ENCODE results near the gene RIC1.

Gene RIC1

GRCh38 chr9:5586391-5586802 is 42.5 kb upstream of the RIC1 start:
- TF ChIP-seq TAF1 (IDR thresholded peaks at IDR 0.05; ENCODE audit: borderline replicate concordance, insufficient read depth, low read length) (no peak), POLR2AphosphoS5 (IDR thresholded peaks at IDR 0.05; ENCODE audit: low read depth, low read length) (no peak), FOXP2 (optimal IDR thresholded peaks at IDR 0.05; ENCODE audit: borderline replicate concordance, extremely low read depth, extremely low read length, insufficient read depth) (no peak), SIN3A (IDR thresholded peaks at IDR 0.05; ENCODE audit: borderline replicate concordance, insufficient read depth, low read length) (no peak), REST (IDR thresholded peaks at IDR 0.05; ENCODE audit: insufficient read depth in 1 of 2, low read depth in 2 of 2, low read length in 2 of 2) (no peak)

- TF ChIP-seq SIN3A (IDR thresholded peaks at IDR 0.05; ENCODE audit: borderline replicate concordance, insufficient read depth, low read length) = no peak
- TF ChIP-seq POLR2AphosphoS5 (IDR thresholded peaks at IDR 0.05; ENCODE audit: low read depth, low read length) = no peak
- TF ChIP-seq TAF1 (IDR thresholded peaks at IDR 0.05; ENCODE audit: borderline replicate concordance, insufficient read depth, low read length) = no peak
- no peak for TF ChIP-seq REST (IDR thresholded peaks at IDR 0.05; ENCODE audit: insufficient read depth in 1 of 2, low read depth in 2 of 2, low read length in 2 of 2)
- TF ChIP-seq FOXP2 (optimal IDR thresholded peaks at IDR 0.05; ENCODE audit: borderline replicate concordance, extremely low read depth, extremely low read length, insufficient read depth) = no peak
Observed at GRCh38 chr9:5587024-5587423, 41.9 kb upstream of the RIC1 start.

- TF ChIP-seq REST (IDR thresholded peaks at IDR 0.05; ENCODE audit: insufficient read depth in 1 of 2, low read depth in 2 of 2, low read length in 2 of 2) = no peak
- TF ChIP-seq POLR2AphosphoS5 (IDR thresholded peaks at IDR 0.05; ENCODE audit: low read depth, low read length) = no peak
- TF ChIP-seq SIN3A (IDR thresholded peaks at IDR 0.05; ENCODE audit: borderline replicate concordance, insufficient read depth, low read length) = no peak
Observed at GRCh38 chr9:5592231-5592630, 36.7 kb upstream of the RIC1 start.

- no peak for TF ChIP-seq POLR2AphosphoS5 (IDR thresholded peaks at IDR 0.05; ENCODE audit: low read depth, low read length)
- TF ChIP-seq SIN3A (IDR thresholded peaks at IDR 0.05; ENCODE audit: borderline replicate concordance, insufficient read depth, low read length) = no peak
- TF ChIP-seq REST (IDR thresholded peaks at IDR 0.05; ENCODE audit: insufficient read depth in 1 of 2, low read depth in 2 of 2, low read length in 2 of 2) = no peak
- TF ChIP-seq FOXP2 (optimal IDR thresholded peaks at IDR 0.05; ENCODE audit: borderline replicate concordance, extremely low read depth, extremely low read length, insufficient read depth) = no peak
- no peak for TF ChIP-seq TAF1 (IDR thresholded peaks at IDR 0.05; ENCODE audit: borderline replicate concordance, insufficient read depth, low read length)
Observed at GRCh38 chr9:5592904-5593303, 36.0 kb upstream of the RIC1 start.

- TF ChIP-seq REST (IDR thresholded peaks at IDR 0.05; ENCODE audit: insufficient read depth in 1 of 2, low read depth in 2 of 2, low read length in 2 of 2) = no peak
- no peak for TF ChIP-seq POLR2AphosphoS5 (IDR thresholded peaks at IDR 0.05; ENCODE audit: low read depth, low read length)
- no peak for TF ChIP-seq TAF1 (IDR thresholded peaks at IDR 0.05; ENCODE audit: borderline replicate concordance, insufficient read depth, low read length)
Observed at GRCh38 chr9:5593904-5594303, 35.0 kb upstream of the RIC1 start.

Measured in PFSK-1 (cell line).